ENCODE measurements around the gene HTR3C.
"Not testable (repeated sequence)": the region's sequence is repeated elsewhere in the genome, so short reads cannot be mapped to it uniquely, and the experiment has no call there.

HTR3C gene

GRCh38 chr3:184037816-184038215, 15.0 kb upstream of the HTR3C start:
- 76 to 83% methylated on average over 6 of the region's 7 CpGs for WGBS, 2 experiments (ENCODE audit: insufficient coverage in 2 of 2)
- Histone ChIP-seq H3K4me1 (ENCODE audit: control insufficient read depth, insufficient read depth, low read length, poor library complexity, severe bottlenecking) (no peaks in the 10 kb centered on the region), H3K27ac (ENCODE audit: low read depth, low read length, severe bottlenecking) (no peak overlapping the region), H3K4me3 (ENCODE audit: extremely low read depth, insufficient read depth, low read length, poor library complexity, severe bottlenecking) (no peak overlapping the region), H3K36me3 (ENCODE audit: control insufficient read depth, insufficient read depth, low read length) (no peaks in the 10 kb centered on the region), H3K9me3 (ENCODE audit: control insufficient read depth, low read length) (no peaks in the 10 kb centered on the region)

- not testable (repeated sequence) for H3K9me3 ChIP-seq (ENCODE audit: control insufficient read depth, low read length); H3K4me3 ChIP-seq (ENCODE audit: extremely low read depth, insufficient read depth, low read length, poor library complexity, severe bottlenecking); H3K27ac ChIP-seq (ENCODE audit: low read depth, low read length, severe bottlenecking); H3K4me1 ChIP-seq (ENCODE audit: control insufficient read depth, insufficient read depth, low read length, poor library complexity, severe bottlenecking); H3K36me3 ChIP-seq (ENCODE audit: control insufficient read depth, insufficient read depth, low read length)
- WGBS, 2 experiments (ENCODE audit: insufficient coverage in 2 of 2), result 90 to 95% methylated on average over 3 to 5 of the region's 9 CpGs
These were observed 14.5 kb upstream of the HTR3C start for GRCh38 chr3:184038307-184038706.

DNA sequence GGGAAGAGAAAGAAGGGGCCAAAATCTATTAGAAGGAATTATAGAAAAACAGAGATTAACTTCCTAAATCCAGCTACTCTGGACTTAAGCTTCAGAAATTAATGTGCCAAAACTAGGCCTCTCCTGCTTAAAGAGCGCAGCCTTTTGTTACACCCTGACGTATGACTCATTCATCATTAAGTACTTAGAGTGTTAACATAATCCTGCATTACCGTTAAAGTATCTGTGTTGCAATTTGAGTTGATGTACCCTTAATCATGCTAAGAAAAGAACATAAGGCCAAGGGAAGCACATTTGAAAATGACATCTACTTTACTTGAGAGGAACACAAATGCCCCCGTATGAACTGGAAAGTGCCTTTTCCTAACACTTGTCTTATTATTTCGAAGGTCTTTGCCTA, 13.4 kb upstream of the HTR3C start:
- WGBS, 2 experiments (ENCODE audit: insufficient coverage in 2 of 2), result 89 to 100% methylated on average over 1 to 4 of the region's 5 CpGs
- H3K36me3 ChIP-seq (ENCODE audit: control insufficient read depth, insufficient read depth, low read length), result no peaks in the 10 kb centered on the region
- no peak overlapping the region for H3K4me3 ChIP-seq (ENCODE audit: extremely low read depth, insufficient read depth, low read length, poor library complexity, severe bottlenecking)
- no peaks in the 10 kb centered on the region for H3K9me3 ChIP-seq (ENCODE audit: control insufficient read depth, low read length)
- H3K4me1 ChIP-seq (ENCODE audit: control insufficient read depth, insufficient read depth, low read length, poor library complexity, severe bottlenecking), result no peaks in the 10 kb centered on the region
- no peak overlapping the region for H3K27ac ChIP-seq (ENCODE audit: low read depth, low read length, severe bottlenecking)

GRCh38 chr3:184040010-184040409, 12.8 kb upstream of the HTR3C start:
- no peak overlapping the region for H3K4me3 ChIP-seq (ENCODE audit: extremely low read depth, insufficient read depth, low read length, poor library complexity, severe bottlenecking)
- H3K4me1 ChIP-seq (ENCODE audit: control insufficient read depth, insufficient read depth, low read length, poor library complexity, severe bottlenecking), result no peaks in the 10 kb centered on the region
- no peaks in the 10 kb centered on the region for H3K36me3 ChIP-seq (ENCODE audit: control insufficient read depth, insufficient read depth, low read length)
- 45 to 47% methylated on average over 2 to 3 of the region's 3 CpGs for WGBS, 2 experiments (ENCODE audit: insufficient coverage in 2 of 2)
- H3K9me3 ChIP-seq (ENCODE audit: control insufficient read depth, low read length), result no peaks in the 10 kb centered on the region
- no peak overlapping the region for H3K27ac ChIP-seq (ENCODE audit: low read depth, low read length, severe bottlenecking)

DNA sequence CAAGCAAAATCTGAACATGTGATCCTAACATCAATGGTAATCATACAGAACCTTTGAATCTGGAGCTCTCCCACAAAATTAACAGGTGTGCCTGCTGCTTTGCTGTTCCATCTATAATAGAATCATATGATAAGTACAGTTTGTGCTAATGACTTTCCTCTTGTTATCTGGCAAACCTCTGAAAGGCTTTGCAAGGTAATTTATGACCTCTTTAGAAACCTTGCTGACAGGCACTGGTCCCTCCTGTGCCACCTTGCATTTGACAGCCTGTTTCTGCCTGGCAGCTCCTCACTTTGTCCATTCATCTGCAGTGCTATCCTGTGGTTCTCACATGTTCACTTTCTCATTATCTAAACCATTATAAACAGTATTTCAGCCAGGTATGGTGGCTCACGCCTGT, 10.2 kb upstream of the HTR3C start:
- H3K4me1 ChIP-seq (ENCODE audit: control insufficient read depth, insufficient read depth, low read length, poor library complexity, severe bottlenecking), result no peaks in the 10 kb centered on the region
- no peak overlapping the region for H3K4me3 ChIP-seq (ENCODE audit: extremely low read depth, insufficient read depth, low read length, poor library complexity, severe bottlenecking)
- H3K36me3 ChIP-seq (ENCODE audit: control insufficient read depth, insufficient read depth, low read length), result no peaks in the 10 kb centered on the region
- no peaks in the 10 kb centered on the region for H3K9me3 ChIP-seq (ENCODE audit: control insufficient read depth, low read length)
- H3K27ac ChIP-seq (ENCODE audit: low read depth, low read length, severe bottlenecking), result no peak overlapping the region
- 92 to 100% methylated on average over 1 of the region's 1 CpG for WGBS, 2 experiments (ENCODE audit: insufficient coverage in 2 of 2)

DNA sequence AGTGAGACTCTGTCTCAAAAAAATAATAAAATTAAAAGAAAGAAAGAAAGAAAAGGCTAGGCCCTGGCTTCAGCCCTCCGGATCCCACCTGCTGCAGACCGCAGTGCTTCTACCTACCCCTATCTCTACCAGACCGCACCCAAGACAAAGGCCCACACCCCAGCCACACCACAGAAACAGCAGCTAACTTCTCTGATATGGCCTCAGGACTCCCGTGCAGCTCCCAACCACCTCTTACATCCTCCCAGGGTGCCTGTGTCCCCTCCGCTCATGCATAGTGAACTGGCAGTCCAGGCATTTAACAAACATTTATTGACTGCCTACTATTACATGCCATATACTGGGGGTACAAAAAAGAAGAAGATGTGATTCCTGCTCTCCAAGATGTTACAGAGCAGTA, 6.9 kb upstream of the HTR3C start:
- Histone ChIP-seq H3K4me3 (ENCODE audit: extremely low read depth, insufficient read depth, low read length, poor library complexity, severe bottlenecking) (no peak overlapping the region), H3K36me3 (ENCODE audit: control insufficient read depth, insufficient read depth, low read length) (no peaks in the 10 kb centered on the region), H3K27ac (ENCODE audit: low read depth, low read length, severe bottlenecking) (no peak overlapping the region), H3K4me1 (ENCODE audit: control insufficient read depth, insufficient read depth, low read length, poor library complexity, severe bottlenecking) (no peaks in the 10 kb centered on the region), H3K9me3 (ENCODE audit: control insufficient read depth, low read length) (no peaks in the 10 kb centered on the region)
- 96 to 100% methylated on average over 2 to 3 of the region's 5 CpGs for WGBS, 2 experiments (ENCODE audit: insufficient coverage in 2 of 2)

DNA sequence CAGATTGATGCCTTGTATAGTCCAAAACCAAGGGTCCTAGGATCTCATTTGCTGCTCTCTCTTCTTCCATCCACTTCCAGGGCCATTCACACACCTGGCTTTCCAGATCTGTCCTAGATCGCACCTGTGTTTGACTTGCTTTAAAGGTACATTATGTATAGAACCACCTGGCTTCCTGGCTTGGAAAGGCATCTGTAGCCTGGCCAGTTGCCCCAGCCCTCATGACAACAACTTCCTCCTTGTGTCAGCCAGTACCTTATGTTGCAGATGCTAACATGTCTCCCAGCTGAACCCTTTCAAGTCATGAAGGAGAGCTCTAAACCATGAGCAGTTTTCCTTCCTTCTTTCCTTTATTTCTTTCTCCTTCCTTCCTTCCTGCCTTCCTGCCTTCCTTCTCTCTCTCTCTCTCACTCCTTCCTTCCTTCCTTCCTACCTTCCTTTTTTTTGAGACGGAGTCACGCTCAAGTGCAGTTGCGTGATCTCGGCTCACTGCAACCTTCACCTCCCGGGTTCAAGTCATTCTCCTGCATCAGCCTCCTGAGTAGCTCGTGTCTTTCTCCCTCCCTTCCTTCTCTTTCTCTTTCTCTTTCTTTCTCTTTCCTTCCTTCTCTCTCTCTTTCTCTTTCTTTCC, 2.5 kb upstream of the HTR3C start:
- no peak overlapping the region for H3K27ac ChIP-seq (ENCODE audit: low read depth, low read length, severe bottlenecking)
- no peaks in the 10 kb centered on the region for H3K36me3 ChIP-seq (ENCODE audit: control insufficient read depth, insufficient read depth, low read length)
- 92 to 99% methylated on average over 6 to 7 of the region's 7 CpGs for WGBS, 2 experiments (ENCODE audit: insufficient coverage in 2 of 2)
- no peaks in the 10 kb centered on the region for H3K9me3 ChIP-seq (ENCODE audit: control insufficient read depth, low read length)
- H3K4me1 ChIP-seq (ENCODE audit: control insufficient read depth, insufficient read depth, low read length, poor library complexity, severe bottlenecking), result no peaks in the 10 kb centered on the region
- H3K4me3 ChIP-seq (ENCODE audit: extremely low read depth, insufficient read depth, low read length, poor library complexity, severe bottlenecking), result no peak overlapping the region

- Histone ChIP-seq H3K27ac (ENCODE audit: low read depth, low read length, severe bottlenecking) (no peak overlapping the region), H3K4me1 (ENCODE audit: control insufficient read depth, insufficient read depth, low read length, poor library complexity, severe bottlenecking) (no peaks in the 10 kb centered on the region), H3K9me3 (ENCODE audit: control insufficient read depth, low read length) (no peaks in the 10 kb centered on the region), H3K36me3 (ENCODE audit: control insufficient read depth, insufficient read depth, low read length) (no peaks in the 10 kb centered on the region), H3K4me3 (ENCODE audit: extremely low read depth, insufficient read depth, low read length, poor library complexity, severe bottlenecking) (no peak overlapping the region)
- WGBS, 2 experiments (ENCODE audit: insufficient coverage in 2 of 2), result 78 to 85% methylated on average over 4 to 5 of the region's 9 CpGs
These were observed 5.2 kb downstream of the HTR3C start for GRCh38 chr3:184058029-184058428.

GRCh38 chr3:184059424-184059823, 6.6 kb downstream of the HTR3C start:
- Histone ChIP-seq H3K27ac (ENCODE audit: low read depth, low read length, severe bottlenecking) (no peak overlapping the region), H3K4me3 (ENCODE audit: extremely low read depth, insufficient read depth, low read length, poor library complexity, severe bottlenecking) (no peak overlapping the region), H3K36me3 (ENCODE audit: control insufficient read depth, insufficient read depth, low read length) (no peaks in the 10 kb centered on the region), H3K9me3 (ENCODE audit: control insufficient read depth, low read length) (no peaks in the 10 kb centered on the region), H3K4me1 (ENCODE audit: control insufficient read depth, insufficient read depth, low read length, poor library complexity, severe bottlenecking) (no peaks in the 10 kb centered on the region)
- WGBS, 2 experiments (ENCODE audit: insufficient coverage in 2 of 2), result 75 to 93% methylated on average over 4 to 6 of the region's 7 CpGs

DNA sequence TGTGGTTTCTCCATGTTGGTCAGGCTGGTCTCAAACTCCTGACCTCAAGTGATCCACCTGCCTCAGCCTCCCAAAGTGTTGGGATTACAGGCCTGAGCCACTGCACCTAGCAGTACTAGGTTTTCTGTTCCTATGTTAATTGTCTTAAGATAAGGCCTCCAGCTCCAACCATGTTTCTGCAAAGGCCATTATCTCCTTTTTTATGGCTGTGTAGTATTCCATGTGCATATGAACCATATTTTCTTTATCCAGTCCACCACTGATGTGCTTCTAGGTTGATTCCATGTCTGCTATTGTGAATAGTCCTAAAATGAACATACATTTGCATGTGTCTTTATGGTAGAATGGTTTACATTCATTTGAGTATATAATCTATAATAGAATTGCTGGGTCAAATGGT, 9.8 kb downstream of the HTR3C start:
- Histone ChIP-seq H3K4me3 (ENCODE audit: extremely low read depth, insufficient read depth, low read length, poor library complexity, severe bottlenecking) (no peak overlapping the region), H3K36me3 (ENCODE audit: control insufficient read depth, insufficient read depth, low read length) (no peaks in the 10 kb centered on the region), H3K9me3 (ENCODE audit: control insufficient read depth, low read length) (no peaks in the 10 kb centered on the region), H3K4me1 (ENCODE audit: control insufficient read depth, insufficient read depth, low read length, poor library complexity, severe bottlenecking) (no peaks in the 10 kb centered on the region), H3K27ac (ENCODE audit: low read depth, low read length, severe bottlenecking) (no peak overlapping the region)

DNA sequence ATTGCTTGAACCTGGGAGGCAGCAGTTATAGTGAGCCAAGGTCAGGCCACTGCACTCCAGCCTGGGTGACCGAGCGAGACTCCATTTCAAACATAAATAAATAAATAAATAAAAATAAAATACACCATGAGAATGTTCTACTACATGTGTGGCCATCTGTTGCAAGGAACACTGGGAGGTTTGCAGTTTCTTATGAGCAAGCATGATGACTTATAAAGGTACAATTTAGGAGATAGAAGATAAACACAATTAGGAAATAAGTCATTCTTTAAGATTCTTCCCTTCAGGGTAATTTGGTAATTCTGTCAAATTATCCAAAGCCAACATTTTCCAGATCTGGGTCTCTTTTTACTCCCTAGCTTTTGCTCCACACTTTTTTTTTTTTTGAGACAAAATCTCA, 13.4 kb downstream of the HTR3C start:
- H3K4me3 ChIP-seq (ENCODE audit: extremely low read depth, insufficient read depth, low read length, poor library complexity, severe bottlenecking), result no peak overlapping the region
- no peaks in the 10 kb centered on the region for H3K4me1 ChIP-seq (ENCODE audit: control insufficient read depth, insufficient read depth, low read length, poor library complexity, severe bottlenecking)
- H3K36me3 ChIP-seq (ENCODE audit: control insufficient read depth, insufficient read depth, low read length), result no peaks in the 10 kb centered on the region
- no CpG with 5 or more reads among the region's 2 CpGs for WGBS, 2 experiments (ENCODE audit: insufficient coverage in 2 of 2)
- no peak overlapping the region for H3K27ac ChIP-seq (ENCODE audit: low read depth, low read length, severe bottlenecking)
- H3K9me3 ChIP-seq (ENCODE audit: control insufficient read depth, low read length), result peaks cover 8% of the 10 kb centered on the region

All from mesodermal cell (in vitro differentiated cells).